Ammon's horn (tissue), 1 donor: ENCODE measurements around the gene PDGFC.
"Not testable (repeated sequence)": the region's sequence is repeated elsewhere in the genome, so short reads cannot be mapped to it uniquely, and the experiment has no call there.

Source experiments
- DNase-seq: peaks from one replicate; pipeline ENCODE4 v3.0.0-alpha.2; 2016; ENCODE audit warnings: low spot score

Gene PDGFC

DNA sequence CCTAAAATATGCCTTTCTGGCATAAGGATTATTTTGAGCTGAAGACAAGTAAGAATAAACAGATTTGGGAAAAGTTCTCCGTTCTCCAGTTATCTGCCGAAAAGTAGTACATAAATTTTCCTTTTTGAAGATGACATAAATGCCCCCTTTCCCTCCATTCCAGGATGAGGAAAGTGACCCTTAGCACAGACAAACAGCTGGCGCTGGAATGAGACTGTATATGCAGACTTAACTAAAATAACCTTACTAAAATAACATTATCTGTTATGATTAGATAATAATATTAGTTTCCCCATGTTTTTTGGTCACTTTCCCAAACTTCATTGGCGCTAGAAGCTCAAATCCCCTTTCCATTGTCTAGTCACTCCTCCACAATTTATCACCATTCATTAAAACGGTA is 21.5 kb downstream of the PDGFC start:
- no peak for DNase-seq

DNA sequence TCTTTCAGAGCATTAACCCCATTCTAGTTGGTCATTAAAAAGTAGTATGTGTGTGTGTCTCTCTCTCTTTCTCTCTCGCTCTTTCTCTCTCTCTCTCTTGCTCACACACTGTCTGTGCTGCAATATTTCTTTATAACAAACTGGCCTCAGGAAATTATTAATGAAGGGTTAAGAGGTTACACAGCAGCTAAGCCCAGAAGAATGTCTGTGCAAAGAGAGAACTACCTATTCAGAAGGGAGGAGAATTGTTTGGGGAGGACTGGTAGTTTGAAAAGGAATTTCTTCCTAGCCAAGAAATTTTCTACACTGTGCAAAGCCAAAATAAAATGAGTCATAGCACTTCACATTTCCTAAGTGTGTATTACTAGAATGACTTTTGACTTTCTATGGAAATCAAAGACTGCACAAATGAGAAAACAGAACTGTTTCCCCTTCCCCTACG is 22.2 kb downstream of the PDGFC start:
- no peak for DNase-seq

DNA sequence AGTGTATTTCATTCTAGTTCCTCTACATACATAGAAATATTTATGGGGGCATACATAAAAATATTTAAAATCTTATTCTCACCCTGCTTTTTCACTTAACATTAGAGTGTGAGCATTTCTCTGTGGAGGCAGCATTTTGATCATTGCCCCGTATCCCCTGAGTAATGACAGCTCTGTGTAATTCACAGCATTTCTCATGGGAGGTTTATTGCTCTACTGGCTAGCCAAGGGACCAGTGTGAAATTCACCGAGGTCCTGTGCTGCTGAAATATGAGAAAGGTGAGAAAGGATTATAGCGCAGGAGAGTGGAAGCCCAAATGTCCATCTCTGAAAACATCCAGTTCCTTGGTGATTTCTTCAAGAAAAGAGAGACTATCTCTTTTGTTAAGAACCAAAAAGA is 22.9 kb downstream of the PDGFC start:
- DNase-seq: no peak

DNA sequence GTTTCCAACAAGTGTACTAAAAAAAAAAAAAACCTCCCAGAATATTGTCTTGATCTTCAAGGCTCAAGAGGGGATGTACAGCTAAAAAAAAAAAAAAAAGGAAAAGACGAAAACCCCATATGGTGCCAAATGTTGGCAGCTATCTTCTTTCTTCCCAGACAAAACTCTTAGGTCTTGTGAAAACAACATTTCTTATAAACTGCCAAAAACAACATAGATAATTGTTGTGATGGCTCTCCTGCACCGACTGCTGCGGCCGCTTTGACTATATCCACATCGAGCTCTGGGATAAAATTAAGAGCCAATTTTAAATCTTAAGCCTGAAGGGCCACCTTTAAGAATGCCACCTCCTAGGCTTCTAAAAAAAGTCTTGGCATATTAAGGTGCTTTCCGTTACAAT is 23.5 kb downstream of the PDGFC start:
- no peak for DNase-seq

DNA sequence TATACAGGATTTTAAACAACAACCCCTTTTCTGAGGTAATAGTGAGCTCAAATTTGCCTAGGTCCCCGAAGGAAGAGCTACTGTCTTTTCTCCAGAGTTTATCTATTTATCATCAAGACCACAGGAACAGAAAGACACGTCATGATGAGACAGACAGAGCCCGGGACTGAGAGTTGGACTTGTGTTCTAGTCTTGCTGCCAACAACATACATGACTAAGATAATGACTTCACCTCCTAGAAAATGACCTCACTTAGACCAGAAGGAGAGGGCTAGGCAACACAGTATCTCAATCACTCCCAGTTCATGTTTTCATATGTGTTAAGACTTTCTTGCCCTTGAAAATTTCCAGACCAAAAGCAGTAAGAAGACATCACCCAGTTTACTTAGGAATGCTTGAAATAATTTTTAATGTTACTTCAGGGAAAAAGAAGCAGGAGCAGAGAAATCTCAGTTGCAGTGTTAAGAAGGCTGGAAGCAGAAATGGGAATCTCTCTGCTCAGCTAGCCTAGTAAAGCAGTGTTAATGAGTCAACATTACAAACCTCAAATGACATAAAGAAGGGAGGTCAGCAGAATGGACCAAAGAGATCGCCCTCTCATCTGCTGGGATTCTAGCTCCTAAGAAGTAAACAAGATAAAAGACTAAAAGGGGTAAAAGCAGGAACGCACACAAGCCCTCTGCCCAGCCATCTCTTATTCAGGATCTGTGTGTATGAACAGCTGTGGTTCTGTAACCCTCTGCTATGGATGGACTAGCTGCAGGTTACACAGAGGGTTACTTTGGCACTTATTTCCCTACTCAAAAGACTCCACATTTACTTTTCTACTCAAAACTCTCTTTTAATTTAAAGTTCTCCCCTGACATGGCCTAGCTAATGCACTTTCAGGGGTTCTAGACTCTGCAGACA is 24.8 kb downstream of the PDGFC start:
- DNase-seq: no peak

- DNase-seq: no peak
Measured at GRCh38 chr4:156945532-156945931, 26.1 kb downstream of the PDGFC start.

- DNase-seq: no peak
Measured at GRCh38 chr4:156942991-156943390, 28.6 kb downstream of the PDGFC start.

DNA sequence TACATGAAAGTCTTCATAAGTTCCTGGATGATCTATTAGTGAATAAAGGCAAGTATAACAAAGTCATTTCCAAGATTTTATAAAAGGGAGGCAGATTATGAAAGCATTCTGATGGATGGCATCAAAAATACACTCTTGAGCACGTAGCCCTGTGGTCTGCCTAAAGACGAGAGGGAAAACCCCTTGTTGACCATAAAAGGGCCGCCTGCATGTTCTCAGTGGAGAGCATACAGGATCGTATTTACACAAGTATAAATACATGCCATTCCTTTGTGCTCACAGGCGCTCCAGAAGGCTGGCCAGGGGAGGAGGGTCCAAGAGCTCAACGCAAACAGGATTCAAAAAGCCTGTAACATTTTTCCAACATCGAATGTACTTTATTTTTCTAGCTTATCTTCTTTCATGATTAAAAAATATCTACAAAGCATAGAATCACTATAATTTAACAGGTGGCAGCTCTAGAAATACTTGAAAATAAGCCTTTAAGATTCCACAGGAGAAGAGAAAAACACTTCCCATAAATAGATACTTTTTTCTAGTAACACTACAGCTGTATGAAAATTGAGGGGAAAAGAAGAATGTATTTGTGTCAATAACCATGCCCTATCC is 29.6 kb downstream of the PDGFC start:
- no peak for DNase-seq

DNA sequence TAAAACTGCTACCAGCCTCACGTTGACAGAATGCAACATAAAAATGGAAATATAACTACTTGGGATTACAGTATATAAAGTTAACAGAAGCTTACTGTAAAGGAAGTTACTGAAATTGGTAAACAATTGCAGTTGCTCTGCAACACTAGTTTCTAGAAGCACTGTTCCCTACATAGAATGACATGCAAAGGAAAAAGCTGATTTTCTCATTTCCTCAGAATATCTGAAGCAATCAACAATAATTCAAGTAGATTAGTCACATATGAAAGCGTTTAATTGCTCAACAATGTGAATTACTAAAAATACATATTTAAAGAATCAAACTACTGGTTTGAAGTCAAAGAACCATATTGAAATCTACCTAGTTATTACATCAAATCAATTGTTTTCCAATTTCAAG is 31.8 kb downstream of the PDGFC start:
- no peak for DNase-seq

DNA sequence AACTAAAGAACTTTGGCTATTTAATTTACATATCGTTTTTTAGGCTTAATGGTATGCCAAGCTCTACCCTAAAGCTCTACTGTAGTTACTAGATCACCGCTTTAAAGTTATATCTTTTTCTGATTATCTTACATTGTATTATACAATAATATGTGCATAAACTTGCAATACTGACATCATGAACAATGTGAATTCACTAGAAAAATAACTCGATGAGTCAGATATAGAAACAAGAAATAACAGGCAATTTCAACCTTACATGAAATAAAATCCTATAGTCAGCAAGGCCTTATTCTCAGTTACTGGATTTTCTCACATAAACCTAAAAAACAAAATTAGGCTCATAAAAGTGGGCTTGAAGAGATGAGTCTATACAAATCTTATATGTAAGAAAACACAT is 32.5 kb downstream of the PDGFC start:
- DNase-seq: no peak

- DNase-seq: no peak
Measured at GRCh38 chr4:156934259-156934635, 37.4 kb downstream of the PDGFC start.

DNA sequence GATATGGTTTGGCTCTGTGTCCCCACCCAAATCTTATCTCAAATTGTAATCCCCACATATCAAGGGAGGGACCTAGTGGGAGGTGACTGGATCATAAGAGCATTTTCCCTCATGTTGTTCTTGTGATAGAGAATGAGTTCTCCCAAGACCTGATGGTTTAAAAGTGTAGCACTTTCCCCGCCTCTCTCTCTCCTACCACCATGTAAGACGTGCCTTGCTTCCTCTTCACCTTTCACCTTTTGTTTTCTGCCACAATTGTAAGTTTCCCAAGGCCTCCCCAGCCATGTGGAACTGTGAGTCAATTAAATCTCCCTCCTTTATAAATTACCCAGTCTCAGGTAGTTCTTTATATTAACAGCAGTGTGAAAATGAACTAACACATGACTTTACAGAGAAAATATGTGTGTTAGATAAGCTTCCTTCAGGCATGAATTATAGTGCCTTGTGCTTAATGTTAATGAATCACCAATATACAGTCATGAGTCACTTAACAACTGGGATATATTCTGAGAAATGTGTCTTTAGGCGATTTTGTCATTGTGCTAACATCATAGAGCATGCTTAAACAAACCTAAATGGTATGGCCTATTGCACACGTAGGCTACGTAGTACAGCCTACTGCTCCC is 37.9 kb downstream of the PDGFC start:
- DNase-seq: no peak

DNA sequence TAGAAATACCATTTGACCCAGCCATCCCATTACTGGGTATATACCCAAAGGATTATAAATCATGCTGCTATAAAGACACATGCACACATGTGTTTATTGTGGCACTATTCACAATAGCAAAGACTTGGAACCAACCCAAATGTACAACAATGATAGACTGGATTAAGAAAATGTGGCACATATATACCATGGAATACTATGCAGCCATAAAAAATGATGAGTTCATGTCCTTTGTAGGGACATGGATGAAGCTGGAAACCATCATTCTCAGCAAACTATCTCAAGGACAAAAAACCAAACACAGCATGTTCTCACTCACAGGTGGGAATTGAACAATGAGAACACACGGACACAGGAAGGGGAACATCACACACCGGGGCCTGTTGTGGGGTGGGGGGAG is 39.2 kb downstream of the PDGFC start:
- not testable (repeated sequence) for DNase-seq

GRCh38 chr4:156931267-156931666 is 40.3 kb downstream of the PDGFC start:
- DNase-seq: no peak

DNA sequence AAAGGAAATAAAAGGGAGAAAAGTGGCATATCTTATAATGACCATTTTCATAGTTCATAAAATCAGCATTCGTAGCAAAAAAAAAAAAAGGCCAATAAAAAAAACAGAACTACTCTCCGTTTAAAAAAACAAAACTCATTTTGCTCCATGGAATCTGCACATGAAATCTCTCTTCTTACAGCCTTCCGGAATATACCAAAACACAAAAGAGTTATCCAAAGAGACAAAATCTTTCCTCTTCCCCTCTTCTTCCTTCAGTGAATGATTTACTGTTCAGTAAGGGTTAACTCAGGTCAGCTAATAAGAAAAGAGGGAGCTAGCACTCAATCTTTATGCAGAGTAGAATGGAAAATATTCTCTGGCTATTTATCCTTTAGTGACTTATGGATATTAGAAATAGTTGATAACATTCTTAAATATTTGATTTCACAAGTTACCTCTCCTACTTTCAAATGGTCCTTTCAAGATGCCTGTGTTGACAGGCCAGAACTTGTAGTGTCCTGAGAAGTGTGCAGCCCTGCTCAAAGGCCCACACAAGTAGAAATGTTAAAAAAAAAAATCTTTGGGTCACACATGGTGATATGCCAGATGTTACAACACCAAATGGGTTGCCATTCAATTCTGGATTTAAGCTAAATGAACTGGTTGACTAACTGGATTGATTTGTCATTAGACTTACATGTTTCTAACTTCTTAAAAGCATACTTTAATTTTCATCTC is 42.1 kb downstream of the PDGFC start:
- DNase-seq: no peak

GRCh38 chr4:156924774-156925315 is 46.8 kb downstream of the PDGFC start:
- no peak for DNase-seq

- no peak for DNase-seq
Measured at GRCh38 chr4:156923525-156923924, 48.1 kb downstream of the PDGFC start.

DNA sequence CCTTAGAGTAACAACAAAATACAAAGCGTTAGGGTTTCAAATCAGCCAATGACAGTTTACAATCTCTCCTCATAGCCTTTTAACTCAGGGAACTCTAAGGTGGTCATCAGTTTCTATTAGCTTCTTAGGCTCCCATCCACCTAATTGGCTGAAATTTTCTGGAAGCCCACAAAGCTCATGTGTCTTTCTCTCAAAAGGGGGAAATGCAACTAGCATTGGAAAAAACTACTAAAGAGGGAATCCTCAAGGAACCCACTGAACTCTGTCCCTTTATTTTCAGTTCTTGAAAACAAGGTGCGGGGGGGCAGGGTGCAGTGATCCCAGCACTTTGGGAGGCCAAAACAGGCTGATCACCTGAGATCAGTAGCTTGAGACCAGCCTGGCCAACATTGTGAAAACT is 56.4 kb downstream of the PDGFC start:
- DNase-seq: no peak

DNA sequence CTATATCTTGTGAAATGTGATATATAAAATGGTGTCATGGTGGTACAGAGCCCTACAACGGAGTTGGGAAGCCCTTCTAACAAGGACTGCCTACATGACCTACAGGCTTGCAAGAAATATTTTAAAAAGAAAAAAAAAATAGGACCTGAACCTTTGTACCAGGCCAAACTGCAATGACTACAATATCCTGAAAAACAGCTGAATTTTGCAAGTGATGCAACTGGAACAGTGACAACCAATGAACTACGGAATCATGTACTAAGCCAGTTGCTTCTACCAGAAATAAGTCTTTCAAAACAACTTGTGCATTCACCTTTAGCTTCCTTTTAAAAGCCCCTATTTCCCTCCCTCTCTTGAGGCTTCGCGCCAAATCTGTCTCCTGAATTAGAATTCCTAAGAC is 58.4 kb downstream of the PDGFC start:
- no peak for DNase-seq

DNA sequence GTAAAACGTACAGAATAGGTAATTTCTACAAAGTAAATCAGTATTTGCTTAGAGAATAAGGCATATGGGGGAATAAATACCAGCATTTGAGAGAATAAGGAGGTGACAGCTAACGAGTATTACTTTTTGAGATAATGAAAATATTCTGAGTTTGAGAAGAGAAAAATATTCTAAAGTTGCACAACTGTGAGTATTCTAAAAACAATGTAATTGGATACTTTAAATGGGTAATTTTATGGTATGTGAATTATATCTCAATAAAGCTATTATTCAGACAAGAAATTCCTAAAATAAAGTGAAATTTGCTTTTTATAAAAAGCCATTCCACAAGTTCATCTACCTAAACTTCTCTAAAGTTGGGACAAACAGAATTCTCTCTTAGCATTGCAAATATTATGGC is 62.6 kb downstream of the PDGFC start:
- DNase-seq: no peak

DNA sequence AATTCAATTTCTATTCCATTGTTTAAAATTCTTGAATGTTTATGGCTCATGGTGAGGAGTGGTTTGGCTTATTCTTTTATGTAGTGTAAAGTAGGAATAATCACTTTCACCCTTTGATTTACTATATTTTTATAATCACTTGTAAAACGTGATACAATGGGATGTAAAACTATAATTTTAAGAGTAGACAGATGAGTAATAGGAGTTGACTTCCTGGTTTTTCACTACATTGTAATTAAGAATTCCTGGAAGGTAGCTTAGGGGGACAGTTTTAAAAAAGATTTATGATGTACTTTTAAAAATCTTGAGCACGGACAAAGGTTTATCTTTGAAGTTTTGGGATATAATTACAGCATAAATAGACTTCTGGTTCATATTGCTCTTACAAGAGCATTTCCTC is 65.3 kb downstream of the PDGFC start:
- no peak for DNase-seq

DNA sequence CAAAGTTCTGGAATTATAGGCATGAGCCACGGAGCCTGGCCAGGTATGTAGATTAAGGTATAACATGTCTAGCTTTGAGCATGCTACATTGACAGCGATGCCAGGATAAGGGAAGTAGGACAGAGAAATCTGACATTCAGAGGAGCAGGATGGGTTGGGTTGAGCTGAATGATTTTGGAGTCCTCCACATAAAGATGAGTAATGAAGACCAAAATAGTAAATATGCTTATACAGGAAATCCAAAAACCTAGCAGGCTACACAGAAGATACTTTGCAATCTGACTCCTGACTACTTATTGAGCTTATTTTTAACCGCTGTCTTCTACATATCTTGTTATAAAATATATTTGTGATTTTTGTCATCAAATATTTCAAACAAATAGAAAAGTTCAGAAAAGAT is 69.7 kb downstream of the PDGFC start:
- DNase-seq: no peak
